Smooth muscle cell (in vitro differentiated cells): ENCODE measurements around the gene VPS26A. TPM values are rescaled to one million over a fixed set of nuclear protein-coding genes. Genes with fewer than 3 reads are reported as not detected.

Experiments used
- DNase-seq: peaks from one replicate; lab custom pipeline; 2025; ENCODE audit not compliant: unreplicated experiment; lab: John Stamatoyannopoulos, UW
- H2AFZ ChIP-seq: fragments of 200-600 bp; sonication (generic); 2 replicates; pipeline ENCODE4 v1.6.0; 2016; ENCODE audit warnings: antibody characterized with exemption, low read depth, mild to moderate bottlenecking
- H3F3A ChIP-seq: fragments of 200-600 bp; sonication (generic); 2 replicates; pipeline ENCODE4 v1.6.0; 2017; ENCODE audit warnings: antibody characterized with exemption, low read depth
- H3K27ac ChIP-seq: fragments of 200-600 bp; sonication (generic); 2 replicates; pipeline ENCODE4 v1.5.1; 2016; ENCODE audit warnings: low read depth, mild to moderate bottlenecking
- H3K27me3 ChIP-seq: fragments of 200-600 bp; sonication (generic); 2 replicates; pipeline ENCODE4 v1.6.1; 2016; ENCODE audit warnings: low read depth, mild to moderate bottlenecking
- H3K36me3 ChIP-seq: fragments of 200-600 bp; sonication (generic); 2 replicates; pipeline ENCODE4 v1.5.1; 2016; ENCODE audit warnings: low read depth
- H3K4me1 ChIP-seq: fragments of 200-600 bp; sonication (generic); 2 replicates; pipeline ENCODE4 v1.5.1; 2016; ENCODE audit warnings: low read depth
- H3K4me2 ChIP-seq: fragments of 200-600 bp; sonication (generic); 2 replicates; pipeline ENCODE4 v1.6.0; 2016; ENCODE audit warnings: mild to moderate bottlenecking
- H3K4me3 ChIP-seq: fragments of 200-600 bp; sonication (generic); 2 replicates; pipeline ENCODE4 v1.5.1; 2016; ENCODE audit warnings: mild to moderate bottlenecking
- H3K79me2 ChIP-seq: fragments of 200-600 bp; sonication (generic); 2 replicates; pipeline ENCODE4 v1.6.0; 2016; ENCODE audit warnings: low read depth, mild to moderate bottlenecking
- H3K9ac ChIP-seq: fragments of 200-600 bp; sonication (generic); 2 replicates; pipeline ENCODE4 v1.6.0; 2016; ENCODE audit warnings: low read depth
- H3K9me3 ChIP-seq: fragments of 200-600 bp; sonication (generic); replicated peaks from 2 replicates; pipeline ENCODE4 v1.5.1; 2016; ENCODE audit warnings: low read depth
- H4K20me1 ChIP-seq: fragments of 200-600 bp; sonication (generic); 2 replicates; pipeline ENCODE4 v1.6.0; 2016; ENCODE audit warnings: low read depth
- WGBS: methylation state at CpG from one replicate; pipeline ENCODE4 v1.1.7; 2016; ENCODE audit warnings: low lambda C conversion rate; 5-methylcytosine and 5-hydroxymethylcytosine counted together
- polyA plus RNA-seq: library from polyadenylated mRNA; unstranded; fragments of >200 nt; fragmentation: Nextera tagmentation; extraction: Ambion mirVana; gene quantifications from 2 replicates; pipeline ENCODE4 v1.2.1, GENCODE V29; 2016
- total RNA-seq: library from RNA; depleted of rRNA; stranded (reverse); fragments of >200 nt; gene quantifications from 2 replicates; pipeline ENCODE4 v1.2.3, GENCODE V29; 2014
- TF ChIP-seq, protein P1 (sequence below): fragments of 200-600 bp; sonication (generic); IDR thresholded peaks from 2 replicates; pipeline ENCODE4 v1.5.1; 2017; ENCODE audit warnings: borderline replicate concordance, mild to moderate bottlenecking, antibody characterized with exemption; ENCODE audit not compliant: insufficient read depth, poor library complexity, severe bottlenecking

Gene VPS26A
- total and polyA plus RNA-seq, 2 experiments from 2014 or later = 28.3 to 36.8 TPM

- Histone ChIP-seq H3K9ac (no peak overlapping the region), H3F3A (no peaks in the 10 kb centered on the region), H3K9me3 (no peaks in the 10 kb centered on the region), H3K27me3 (no peaks in the 10 kb centered on the region), H2AFZ (no peak overlapping the region), H3K4me2 (no peak overlapping the region), H3K27ac (no peak overlapping the region), H3K4me1 (no peaks in the 10 kb centered on the region), H3K4me3 (no peak overlapping the region), H3K36me3 (no peaks in the 10 kb centered on the region), H3K79me2 (no peaks in the 10 kb centered on the region), H4K20me1 (no peaks in the 10 kb centered on the region)
- TF ChIP-seq, protein P1, sequence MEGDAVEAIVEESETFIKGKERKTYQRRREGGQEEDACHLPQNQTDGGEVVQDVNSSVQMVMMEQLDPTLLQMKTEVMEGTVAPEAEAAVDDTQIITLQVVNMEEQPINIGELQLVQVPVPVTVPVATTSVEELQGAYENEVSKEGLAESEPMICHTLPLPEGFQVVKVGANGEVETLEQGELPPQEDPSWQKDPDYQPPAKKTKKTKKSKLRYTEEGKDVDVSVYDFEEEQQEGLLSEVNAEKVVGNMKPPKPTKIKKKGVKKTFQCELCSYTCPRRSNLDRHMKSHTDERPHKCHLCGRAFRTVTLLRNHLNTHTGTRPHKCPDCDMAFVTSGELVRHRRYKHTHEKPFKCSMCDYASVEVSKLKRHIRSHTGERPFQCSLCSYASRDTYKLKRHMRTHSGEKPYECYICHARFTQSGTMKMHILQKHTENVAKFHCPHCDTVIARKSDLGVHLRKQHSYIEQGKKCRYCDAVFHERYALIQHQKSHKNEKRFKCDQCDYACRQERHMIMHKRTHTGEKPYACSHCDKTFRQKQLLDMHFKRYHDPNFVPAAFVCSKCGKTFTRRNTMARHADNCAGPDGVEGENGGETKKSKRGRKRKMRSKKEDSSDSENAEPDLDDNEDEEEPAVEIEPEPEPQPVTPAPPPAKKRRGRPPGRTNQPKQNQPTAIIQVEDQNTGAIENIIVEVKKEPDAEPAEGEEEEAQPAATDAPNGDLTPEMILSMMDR = no peak
- DNase-seq = no peak
- 65% methylated on average over 5 of the region's 5 CpGs for WGBS
Measured at GRCh38 chr10:69213591-69214311, 89.8 kb downstream of the VPS26A start.

DNA sequence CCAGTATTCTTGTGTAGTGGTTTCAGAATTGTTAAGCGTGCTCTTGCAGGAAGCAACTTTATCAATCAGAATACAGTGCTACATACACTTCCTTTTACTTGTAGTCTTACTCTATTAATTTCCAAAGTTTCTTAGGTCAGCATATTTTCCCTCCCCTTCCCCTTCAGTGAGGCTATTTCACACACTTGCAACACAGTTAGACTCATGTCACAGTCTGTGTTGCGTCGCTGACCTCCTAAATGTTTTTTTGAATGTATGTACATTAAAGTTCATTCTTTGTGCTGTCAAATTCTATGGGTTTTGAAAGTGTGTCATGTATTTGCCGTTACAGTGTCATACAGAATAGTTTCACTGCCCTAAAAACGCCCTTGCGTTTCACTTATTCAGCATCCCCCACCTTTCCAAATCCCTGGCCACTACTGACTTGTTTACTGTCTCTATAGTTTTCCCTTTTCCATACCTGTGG, 90.7 kb downstream of the VPS26A start:
- Histone ChIP-seq H3K36me3 (no peaks in the 10 kb centered on the region), H3K9me3 (no peaks in the 10 kb centered on the region), H3K4me1 (no peaks in the 10 kb centered on the region), H2AFZ (no peak overlapping the region), H3K4me3 (no peak overlapping the region), H3K4me2 (no peak overlapping the region), H3K79me2 (no peaks in the 10 kb centered on the region), H3K27me3 (no peaks in the 10 kb centered on the region), H3K9ac (no peak overlapping the region), H3K27ac (no peak overlapping the region), H3F3A (no peaks in the 10 kb centered on the region), H4K20me1 (no peaks in the 10 kb centered on the region)
- TF ChIP-seq, protein P1 = no peak
- DNase-seq = no peak
- 98% methylated on average over 6 of the region's 6 CpGs for WGBS

- no peak for DNase-seq
- no peaks in the 10 kb centered on the region for H3K36me3 ChIP-seq
- peak overlapping the region; percentile 29 for H3K4me2 ChIP-seq
- TF ChIP-seq, protein P1 = no peak
- H3K27me3 ChIP-seq = no peaks in the 10 kb centered on the region
- WGBS = 60% methylated on average over 10 of the region's 10 CpGs
- H2AFZ ChIP-seq = peak overlapping the region; percentile 29
- H3K4me1 ChIP-seq = no peaks in the 10 kb centered on the region
- H3K9ac ChIP-seq = no peak overlapping the region
- no peak overlapping the region for H3K27ac ChIP-seq
- no peaks in the 10 kb centered on the region for H3K79me2 ChIP-seq
- H3K4me3 ChIP-seq = no peak overlapping the region
- H3F3A ChIP-seq = no peaks in the 10 kb centered on the region
- no peaks in the 10 kb centered on the region for H3K9me3 ChIP-seq
- H4K20me1 ChIP-seq = no peaks in the 10 kb centered on the region
Measured at GRCh38 chr10:69215405-69216171, 91.6 kb downstream of the VPS26A start.
